HG02623 (cell line): ENCODE results near the gene TRABD2B.
A peak's percentile ranks its signal among the peaks of the same experiment; 100 is the strongest.

Source experiments
- ATAC-seq: cut with Tn5 transposase; IDR thresholded peaks from one replicate; pipeline ENCODE4 v1.9.1; 2021; ENCODE audit warnings: moderate library complexity; ENCODE audit not compliant: unreplicated experiment

Gene TRABD2B

GRCh38 chr1:47738560-47739182 is 258.5 kb downstream of the TRABD2B start:
- no peak for ATAC-seq

- no peak for ATAC-seq
These were observed 264.7 kb downstream of the TRABD2B start for GRCh38 chr1:47732489-47732888.

GRCh38 chr1:47731730-47732129 is 265.5 kb downstream of the TRABD2B start:
- ATAC-seq: no peak

- ATAC-seq: no peak
These were observed 267.5 kb downstream of the TRABD2B start for GRCh38 chr1:47729685-47730084.

GRCh38 chr1:47727697-47728085 is 269.5 kb downstream of the TRABD2B start:
- no peak for ATAC-seq

- ATAC-seq: no peak
These were observed 270.0 kb downstream of the TRABD2B start for GRCh38 chr1:47727051-47727696.

GRCh38 chr1:47725992-47726855 is 271.0 kb downstream of the TRABD2B start:
- ATAC-seq: peak; percentile 93

GRCh38 chr1:47725511-47725991 is 271.6 kb downstream of the TRABD2B start:
- ATAC-seq: no peak

- ATAC-seq: no peak
These were observed 272.1 kb downstream of the TRABD2B start for GRCh38 chr1:47725000-47725473.

GRCh38 chr1:47724432-47724999 is 272.7 kb downstream of the TRABD2B start:
- no peak for ATAC-seq

GRCh38 chr1:47722909-47723580 is 274.1 kb downstream of the TRABD2B start:
- ATAC-seq: no peak

GRCh38 chr1:47722101-47722500 is 275.1 kb downstream of the TRABD2B start:
- no peak for ATAC-seq

- ATAC-seq: no peak
These were observed 277.1 kb downstream of the TRABD2B start for GRCh38 chr1:47720111-47720510.

- no peak for ATAC-seq
These were observed 279.8 kb downstream of the TRABD2B start for GRCh38 chr1:47717341-47717740.

GRCh38 chr1:47713975-47714767 is 283.0 kb downstream of the TRABD2B start:
- ATAC-seq: no peak

- no peak for ATAC-seq
These were observed 283.7 kb downstream of the TRABD2B start for GRCh38 chr1:47713333-47713953.

GRCh38 chr1:47712596-47713299 is 284.4 kb downstream of the TRABD2B start:
- ATAC-seq: no peak

- no peak for ATAC-seq
These were observed 285.2 kb downstream of the TRABD2B start for GRCh38 chr1:47711848-47712492.
